Measurements from ENCODE around the gene TP53I11.

The TP53I11 gene

DNA sequence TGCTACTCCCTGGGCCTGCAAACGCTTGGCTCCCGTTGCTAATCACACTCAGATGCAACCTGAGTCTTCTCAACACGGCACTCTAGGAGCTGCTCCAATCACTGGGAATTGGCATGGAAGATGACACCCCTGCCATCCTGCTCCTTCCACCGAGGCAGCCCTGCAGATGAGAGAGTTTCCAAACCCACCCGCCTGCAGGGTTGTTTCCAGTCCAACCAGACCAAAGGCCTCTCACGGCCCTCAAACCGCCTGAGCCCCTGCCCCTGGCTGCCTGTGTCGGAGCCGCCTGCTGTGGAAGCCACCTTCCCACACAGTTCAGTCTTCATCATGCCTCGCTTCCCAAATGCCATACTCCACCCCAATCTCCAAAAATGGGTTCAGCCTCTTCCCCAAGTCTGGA is 36.8 kb upstream of the TP53I11 start:
- no peak for DNase-seq (ENCODE audit: extremely low spot score)
- TF ChIP-seq, protein P1, sequence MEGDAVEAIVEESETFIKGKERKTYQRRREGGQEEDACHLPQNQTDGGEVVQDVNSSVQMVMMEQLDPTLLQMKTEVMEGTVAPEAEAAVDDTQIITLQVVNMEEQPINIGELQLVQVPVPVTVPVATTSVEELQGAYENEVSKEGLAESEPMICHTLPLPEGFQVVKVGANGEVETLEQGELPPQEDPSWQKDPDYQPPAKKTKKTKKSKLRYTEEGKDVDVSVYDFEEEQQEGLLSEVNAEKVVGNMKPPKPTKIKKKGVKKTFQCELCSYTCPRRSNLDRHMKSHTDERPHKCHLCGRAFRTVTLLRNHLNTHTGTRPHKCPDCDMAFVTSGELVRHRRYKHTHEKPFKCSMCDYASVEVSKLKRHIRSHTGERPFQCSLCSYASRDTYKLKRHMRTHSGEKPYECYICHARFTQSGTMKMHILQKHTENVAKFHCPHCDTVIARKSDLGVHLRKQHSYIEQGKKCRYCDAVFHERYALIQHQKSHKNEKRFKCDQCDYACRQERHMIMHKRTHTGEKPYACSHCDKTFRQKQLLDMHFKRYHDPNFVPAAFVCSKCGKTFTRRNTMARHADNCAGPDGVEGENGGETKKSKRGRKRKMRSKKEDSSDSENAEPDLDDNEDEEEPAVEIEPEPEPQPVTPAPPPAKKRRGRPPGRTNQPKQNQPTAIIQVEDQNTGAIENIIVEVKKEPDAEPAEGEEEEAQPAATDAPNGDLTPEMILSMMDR (IDR thresholded peaks at IDR 0.05; ENCODE audit: control extremely low read depth, extremely low read depth, low read depth, missing control alignments): no peak
- POLR2A ChIA-PET: no interaction called here
- CTCF ChIA-PET: no interaction called here

DNA sequence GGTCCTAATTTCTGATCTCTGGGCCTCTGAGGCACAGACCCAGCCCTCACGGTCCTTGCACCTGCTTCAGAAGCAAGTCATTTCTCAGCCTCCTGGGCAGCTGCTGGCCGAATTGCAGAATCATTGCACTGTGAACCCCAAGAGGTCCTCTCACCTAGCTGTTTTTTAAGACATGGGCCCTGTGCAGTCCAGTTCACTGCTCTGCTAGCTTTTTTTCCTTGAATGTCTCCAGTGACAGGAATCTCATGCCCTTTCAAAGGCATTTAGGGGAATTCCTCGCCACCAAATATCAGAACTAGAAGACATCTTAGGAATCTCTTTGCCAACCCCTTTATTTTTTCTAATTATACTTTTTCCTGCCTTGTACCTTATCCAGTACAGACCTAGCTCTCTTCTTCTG is 35.6 kb upstream of the TP53I11 start:
- CTCF ChIA-PET: interaction anchor here (1.0 kb wide), 1 partner anchor 50 kb away, joined by 3 read pairs; no protein-coding TSS in a partner anchor

DNA sequence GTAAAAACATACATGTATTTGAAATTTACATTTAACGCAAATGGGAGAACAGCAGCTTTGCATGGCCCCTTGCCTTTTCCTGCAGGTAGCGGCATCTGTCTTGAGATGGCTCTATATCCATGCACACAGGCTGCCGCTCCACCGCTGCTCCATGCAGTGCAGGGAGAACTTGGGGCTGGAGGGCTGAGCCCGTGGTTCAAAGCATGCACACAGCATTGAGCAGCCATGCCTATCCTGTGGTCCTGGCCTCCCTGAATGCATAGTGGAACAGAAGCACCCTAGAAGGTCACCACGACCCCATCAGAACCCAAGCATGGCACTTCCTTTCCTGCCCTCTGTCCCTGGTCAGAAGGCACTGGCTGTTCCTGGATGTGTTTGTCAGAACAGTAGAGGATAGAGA is 35.0 kb upstream of the TP53I11 start:
- POLR2A ChIA-PET: no interaction called here
- TF ChIP-seq, protein P1 (IDR thresholded peaks at IDR 0.05; ENCODE audit: control extremely low read depth, extremely low read depth, low read depth, missing control alignments): no peak
- CTCF ChIA-PET: interaction anchor here (1.0 kb wide), 1 partner anchor 49 kb away, joined by 3 read pairs; no protein-coding TSS in a partner anchor
- DNase-seq (ENCODE audit: extremely low spot score): no peak

More for the DNA sequence above, 35.6 kb upstream of the TP53I11 start:
- POLR2A ChIA-PET: no interaction called here
- DNase-seq (ENCODE audit: extremely low spot score): no peak
- TF ChIP-seq, protein P1 (IDR thresholded peaks at IDR 0.05; ENCODE audit: control extremely low read depth, extremely low read depth, low read depth, missing control alignments): no peak

DNA sequence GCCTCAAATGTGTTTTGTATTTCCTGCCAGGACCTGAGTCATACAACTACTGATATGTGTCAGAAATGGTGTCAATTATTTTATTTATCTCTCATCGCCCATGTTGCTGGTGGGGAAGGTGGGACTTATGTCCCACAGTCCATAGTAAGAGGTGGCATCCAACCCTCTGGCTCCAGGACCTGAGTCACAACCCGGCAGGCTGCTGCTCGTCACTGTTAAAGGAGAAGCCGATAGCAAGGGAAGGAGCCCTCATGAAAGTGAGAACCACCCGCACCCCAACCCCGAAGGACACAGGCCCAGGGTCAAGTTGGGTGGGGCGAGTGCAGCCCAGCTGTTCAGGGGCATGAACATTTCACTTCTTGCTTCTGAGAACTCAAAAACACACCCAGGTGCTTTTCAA is 33.1 kb upstream of the TP53I11 start:
- TF ChIP-seq, protein P1 (IDR thresholded peaks at IDR 0.05; ENCODE audit: control extremely low read depth, extremely low read depth, low read depth, missing control alignments): no peak
- no peak for DNase-seq (ENCODE audit: extremely low spot score)
- ChIA-PET CTCF (no interaction called here), POLR2A (no interaction called here)

DNA sequence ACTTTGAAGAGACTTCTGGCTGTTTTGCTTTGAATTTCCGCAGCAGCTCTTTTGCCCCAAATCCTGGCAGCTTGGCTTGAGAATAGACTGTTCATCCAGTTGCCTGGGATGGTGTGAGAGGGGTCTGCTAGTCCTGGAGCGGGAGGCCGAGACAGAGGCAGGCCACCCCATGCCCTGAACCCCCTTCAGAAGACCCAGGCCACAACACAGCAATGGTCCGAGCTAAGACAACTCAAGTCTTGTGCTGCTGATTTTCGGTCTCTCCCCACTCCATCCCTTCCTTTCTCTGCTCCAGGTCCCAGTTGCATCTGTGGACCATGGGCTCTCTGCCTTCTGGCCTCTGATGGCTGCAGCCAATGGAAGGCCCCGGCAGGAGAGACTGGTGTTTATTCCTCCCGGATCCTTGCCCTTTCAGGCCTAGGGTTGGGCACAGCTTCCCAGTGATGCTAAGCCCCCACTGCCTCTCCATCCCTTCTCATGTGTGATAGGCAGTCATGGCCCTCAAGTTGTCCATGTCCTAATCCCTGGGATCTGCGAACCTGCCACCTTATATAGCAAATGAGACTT is 31.9 kb upstream of the TP53I11 start:
- ChIA-PET CTCF (no interaction called here), POLR2A (no interaction called here)
- TF ChIP-seq, protein P1 (IDR thresholded peaks at IDR 0.05; ENCODE audit: control extremely low read depth, extremely low read depth, low read depth, missing control alignments): no peak
- DNase-seq (ENCODE audit: extremely low spot score): no peak

DNA sequence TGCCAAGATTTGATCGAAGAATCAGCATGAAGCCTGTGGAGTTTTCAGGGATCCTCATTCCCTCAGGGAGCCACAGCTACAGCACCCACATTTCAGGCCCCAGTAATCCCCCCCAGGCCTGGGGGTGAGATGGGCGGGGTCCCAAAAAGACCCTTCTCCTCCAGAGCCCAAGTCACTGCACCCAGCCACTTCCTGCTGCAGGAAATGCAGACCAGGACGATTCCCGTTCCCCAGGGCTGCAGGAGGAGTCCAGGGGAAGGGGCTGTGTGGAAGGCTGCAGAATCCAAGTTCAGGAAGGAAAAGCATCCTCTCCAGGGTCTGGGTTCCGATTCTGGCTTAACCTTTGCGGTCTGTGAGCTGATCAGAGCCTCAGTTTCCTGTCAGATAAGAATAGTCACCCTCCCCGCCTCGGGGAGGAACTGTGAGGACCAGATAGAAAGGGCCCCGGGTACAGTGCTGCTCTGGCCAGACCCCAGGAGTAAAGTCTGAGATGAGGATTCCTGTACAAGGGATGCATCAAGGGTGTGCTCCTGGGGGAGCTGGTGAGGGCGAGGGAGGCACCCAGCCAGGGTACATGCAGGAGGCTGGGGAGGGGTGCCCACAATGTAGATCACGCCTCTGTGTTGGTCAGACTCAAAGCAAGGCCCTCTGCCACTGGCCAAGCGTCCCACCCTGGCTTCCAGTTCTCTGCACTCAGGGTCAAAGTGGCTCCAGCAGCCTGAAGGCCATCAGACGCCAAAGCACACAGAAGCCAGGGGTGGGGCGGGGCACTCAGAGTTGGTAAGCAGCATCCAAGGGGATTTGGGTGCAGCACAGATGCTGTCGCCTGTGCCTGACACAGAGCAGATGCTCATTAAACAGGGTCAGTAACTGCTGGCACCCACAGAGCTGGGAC is 30.1 kb upstream of the TP53I11 start:
- DNase-seq (ENCODE audit: extremely low spot score): no peak
- POLR2A ChIA-PET: no interaction called here
- CTCF ChIA-PET: interaction anchor here (0.9 to 2.3 kb wide), 2 partner anchors 9 to 44 kb away, joined by 3 to 12 read pairs; no protein-coding TSS in a partner anchor
- TF ChIP-seq, protein P1 (IDR thresholded peaks at IDR 0.05; ENCODE audit: control extremely low read depth, extremely low read depth, low read depth, missing control alignments): no peak

All from GM10248 (cell line).